HG02610 (cell line): ENCODE measurements around the gene PPOX.

Experiments
- ATAC-seq: cut with Tn5 transposase; IDR thresholded peaks from one replicate; pipeline ENCODE4 v1.9.1; 2021; ENCODE audit warnings: mild to moderate bottlenecking, moderate library complexity; ENCODE audit not compliant: unreplicated experiment

The PPOX gene

GRCh38 chr1:161153176-161153575 is 13.1 kb upstream of the PPOX start:
- ATAC-seq, result no peak

- peak; percentile 88 for ATAC-seq
These were observed 12.4 kb upstream of the PPOX start, which contains the start of gene UFC1 for GRCh38 chr1:161153682-161154337. Gene UFC1, plus strand, starts transcription at chr1:161153978. Its CDS starts 20 bp downstream, at chr1:161153998.

GRCh38 chr1:161157867-161158266 is 8.4 kb upstream of the PPOX start:
- ATAC-seq, result no peak

GRCh38 chr1:161158316-161159010 is 7.8 kb upstream of the PPOX start:
- no peak for ATAC-seq

GRCh38 chr1:161159087-161159912 is 6.9 kb upstream of the PPOX start, which contains the start of gene USP21:
Gene USP21, plus strand, starts transcription at chr1:161159500. Its CDS starts 1,141 bp downstream, at chr1:161160641.
- ATAC-seq, result peak; percentile 85

GRCh38 chr1:161159913-161160243 is 6.3 kb upstream of the PPOX start:
- no peak for ATAC-seq

GRCh38 chr1:161160671-161161145 is 5.5 kb upstream of the PPOX start:
- ATAC-seq, result no peak

- ATAC-seq, result no peak
These were observed 4.6 kb upstream of the PPOX start for GRCh38 chr1:161161652-161162051.

- ATAC-seq, result no peak
These were observed 4.2 kb upstream of the PPOX start for GRCh38 chr1:161162052-161162451.

- ATAC-seq, result no peak
These were observed 3.4 kb upstream of the PPOX start for GRCh38 chr1:161162806-161163205.

GRCh38 chr1:161163793-161164192 is 2.4 kb upstream of the PPOX start:
- no peak for ATAC-seq

- no peak for ATAC-seq
These were observed 1.2 kb upstream of the PPOX start for GRCh38 chr1:161164901-161165610.

GRCh38 chr1:161166669-161167548 is 683 bp downstream of the PPOX start:
- no peak for ATAC-seq

- no peak for ATAC-seq
These were observed 2.7 kb downstream of the PPOX start for GRCh38 chr1:161168906-161169305.

- no peak for ATAC-seq
These were observed 5.0 kb downstream of the PPOX start for GRCh38 chr1:161171191-161171590.

GRCh38 chr1:161171696-161172095 is 5.5 kb downstream of the PPOX start:
- no peak for ATAC-seq

GRCh38 chr1:161172349-161172748 is 6.1 kb downstream of the PPOX start:
- ATAC-seq, result no peak

- ATAC-seq, result no peak
These were observed 6.7 kb downstream of the PPOX start for GRCh38 chr1:161172776-161173376.

- ATAC-seq, result no peak
These were observed 7.5 kb downstream of the PPOX start for GRCh38 chr1:161173711-161174110.

GRCh38 chr1:161174911-161175310 is 8.7 kb downstream of the PPOX start:
- no peak for ATAC-seq
